IPS-20b (cell line): ENCODE results near the gene FEV.

Source experiments
- H3K27ac ChIP-seq: one replicate; pipeline ENCODE4 v1.5.1; 2013; ENCODE audit warnings: low read length
- H3K27me3 ChIP-seq: 2 replicates; pipeline ENCODE4 v1.6.1; 2013; ENCODE audit warnings: mild to moderate bottlenecking, low read length, inconsistent platforms; ENCODE audit not compliant: insufficient read depth
- H3K36me3 ChIP-seq: 2 replicates; pipeline ENCODE4 v1.6.1; 2013; ENCODE audit warnings: low read depth, mild to moderate bottlenecking, inconsistent platforms, low read length, moderate library complexity; ENCODE audit not compliant: insufficient read depth
- H3K4me1 ChIP-seq: 2 replicates; pipeline ENCODE4 v1.6.1; 2013; ENCODE audit warnings: mild to moderate bottlenecking, control low read depth, inconsistent platforms, low read length, moderate library complexity; ENCODE audit not compliant: insufficient read depth
- H3K4me3 ChIP-seq: 2 replicates; pipeline ENCODE4 v1.5.1; 2013; ENCODE audit warnings: mild to moderate bottlenecking, low read length, inconsistent platforms
- H3K9ac ChIP-seq: 2 replicates; pipeline ENCODE4 v1.6.1; 2013; ENCODE audit warnings: low read depth, mild to moderate bottlenecking, inconsistent platforms, low read length, moderate library complexity
- H3K9me3 ChIP-seq: 2 replicates; pipeline ENCODE4 v1.6.1; 2013; ENCODE audit warnings: mild to moderate bottlenecking, low read depth, low read length, inconsistent platforms; ENCODE audit not compliant: insufficient read depth

Gene FEV

DNA sequence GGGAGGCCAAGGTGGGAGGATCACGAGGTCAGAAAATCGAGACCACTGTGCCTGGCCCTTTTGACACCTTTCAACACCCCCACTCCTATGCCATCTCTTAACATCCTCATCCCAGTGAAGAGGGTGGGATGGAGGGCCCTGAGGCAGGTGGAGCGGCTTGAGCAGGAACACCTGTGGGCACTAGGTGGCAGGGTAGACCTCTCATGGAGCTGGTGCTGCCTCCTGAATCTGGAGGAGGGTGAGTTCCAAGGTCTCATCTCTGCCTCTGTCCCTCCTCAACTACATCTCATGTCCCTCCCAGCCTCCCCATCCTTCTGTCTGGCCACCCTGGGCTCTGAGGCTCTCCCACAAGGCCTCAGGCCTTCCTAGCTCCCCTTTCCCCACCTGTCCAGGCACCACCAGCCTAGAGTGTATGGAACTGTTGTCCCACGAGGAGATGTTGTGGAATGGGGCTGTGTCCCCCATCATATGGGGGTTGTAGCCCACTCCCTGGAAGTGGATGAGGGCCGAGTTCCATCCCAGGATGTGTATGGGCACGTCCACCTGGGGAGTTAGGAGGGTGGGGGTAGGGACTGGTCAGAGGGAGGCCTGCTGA lies 25.3 kb upstream of the FEV start:
- peaks cover 63% of the 10 kb centered on the region for H3K27me3 ChIP-seq
- no peak overlapping the region for H3K27ac ChIP-seq
- no peaks in the 10 kb centered on the region for H3K36me3 ChIP-seq
- H3K9me3 ChIP-seq: no peaks in the 10 kb centered on the region
- no peak overlapping the region for H3K4me3 ChIP-seq
- no peaks in the 10 kb centered on the region for H3K4me1 ChIP-seq
- H3K9ac ChIP-seq: no peak overlapping the region

- no peaks in the 10 kb centered on the region for H3K9me3 ChIP-seq
- H3K4me3 ChIP-seq: no peak overlapping the region
- H3K9ac ChIP-seq: no peak overlapping the region
- H3K27me3 ChIP-seq: peaks cover 64% of the 10 kb centered on the region
- H3K36me3 ChIP-seq: no peaks in the 10 kb centered on the region
- H3K4me1 ChIP-seq: no peaks in the 10 kb centered on the region
- H3K27ac ChIP-seq: no peak overlapping the region
Observed at GRCh38 chr2:219009294-219009693, 24.3 kb upstream of the FEV start.

DNA sequence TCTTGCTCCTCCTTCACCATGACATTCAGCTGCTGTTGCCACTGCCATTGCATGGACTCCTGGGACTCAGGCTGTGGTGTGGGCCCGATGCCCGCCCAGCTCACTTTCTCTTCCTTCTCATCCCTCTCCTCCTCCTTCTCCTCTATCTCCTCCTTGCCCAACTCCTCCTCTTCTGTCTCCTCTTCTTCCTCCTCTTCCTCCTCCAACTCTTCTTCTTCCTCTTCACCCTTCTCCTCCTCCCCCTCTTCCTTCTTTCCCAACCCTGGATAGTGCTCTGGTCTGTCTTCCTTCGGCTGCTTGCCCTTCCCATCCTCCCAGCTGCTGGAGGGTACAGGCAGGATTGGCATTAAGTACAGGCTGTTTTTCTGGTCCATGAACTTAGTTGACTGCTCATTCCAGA lies 19.0 kb upstream of the FEV start:
- peaks cover 7% of the 10 kb centered on the region; the same call in 1 of the 2 replicates for H3K4me1 ChIP-seq
- no peaks in the 10 kb centered on the region for H3K36me3 ChIP-seq
- H3K27me3 ChIP-seq: peaks cover 94% of the 10 kb centered on the region
- H3K4me3 ChIP-seq: no peak overlapping the region
- no peak overlapping the region for H3K9ac ChIP-seq
- H3K9me3 ChIP-seq: no peaks in the 10 kb centered on the region; the same call in 1 of the 2 replicates
- no peak overlapping the region for H3K27ac ChIP-seq

DNA sequence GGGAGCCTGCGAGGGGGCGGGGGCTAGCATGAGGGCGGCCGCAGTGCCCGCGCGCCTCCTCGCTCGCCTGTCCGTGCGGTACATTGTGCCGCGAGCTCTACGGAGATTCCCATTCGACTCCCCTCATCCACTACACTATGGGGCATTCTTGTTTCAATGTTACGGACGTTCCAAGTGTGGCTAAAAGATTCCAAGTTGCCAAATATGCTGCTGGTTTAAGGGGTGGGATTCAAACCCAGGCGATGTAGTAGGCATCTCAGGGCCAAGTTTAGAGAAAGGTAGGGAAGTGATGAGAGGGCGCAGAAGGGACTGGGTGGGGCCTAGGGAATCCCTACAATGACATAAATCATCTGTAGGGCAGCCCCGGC lies 18.3 kb upstream of the FEV start:
- Histone ChIP-seq H3K9me3 (no peaks in the 10 kb centered on the region; the same call in 1 of the 2 replicates), H3K27ac (no peak overlapping the region), H3K4me3 (peak overlapping the region; percentile 66; the same call in 1 of the 2 replicates), H3K4me1 (peaks cover 7% of the 10 kb centered on the region; the same call in 1 of the 2 replicates), H3K9ac (no peak overlapping the region), H3K27me3 (peaks cover 95% of the 10 kb centered on the region), H3K36me3 (no peaks in the 10 kb centered on the region)

DNA sequence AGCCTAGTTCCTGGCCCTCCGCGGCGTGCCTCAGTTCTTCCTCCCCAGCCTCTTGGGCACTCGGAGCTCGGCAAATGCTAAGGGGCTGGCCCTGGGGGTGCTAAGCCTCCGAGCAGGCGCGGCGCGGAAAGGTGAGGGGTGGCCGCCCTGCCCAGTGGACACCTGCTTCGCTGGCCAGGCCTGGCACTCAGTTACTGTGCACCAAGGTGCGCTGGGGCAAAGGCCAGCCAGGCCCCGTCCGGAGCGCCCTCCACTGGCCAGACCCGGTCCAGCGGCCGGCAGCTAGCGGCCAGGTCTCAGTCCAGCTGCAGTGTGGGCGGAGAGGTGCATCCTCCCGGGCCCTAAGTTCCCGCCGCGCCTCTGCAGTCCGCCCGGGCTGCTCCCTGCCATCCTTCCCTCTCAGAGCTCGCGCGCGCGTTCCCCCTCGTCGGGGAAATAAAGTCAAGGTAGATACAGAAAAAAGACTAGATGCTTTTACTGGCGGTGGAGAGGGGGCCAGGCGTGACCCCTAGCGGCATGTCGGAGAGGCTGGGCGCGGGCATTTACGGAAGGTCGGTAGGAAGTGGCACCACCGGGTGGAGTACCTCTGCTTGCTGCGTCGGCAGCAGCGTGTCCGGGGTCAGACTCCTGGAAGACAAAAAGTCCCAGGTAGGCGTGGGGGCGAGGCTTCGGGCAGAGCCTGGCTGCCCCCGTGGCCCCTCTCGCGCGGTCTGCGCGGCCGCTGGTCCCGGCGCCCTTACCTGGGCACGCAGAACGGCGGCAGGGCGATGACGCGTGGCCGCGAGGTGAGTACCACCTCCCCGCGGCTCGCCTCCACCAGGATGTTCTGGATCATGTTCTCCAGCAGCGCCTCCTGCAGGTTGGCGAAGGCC lies 17.6 kb upstream of the FEV start:
- Histone ChIP-seq H3K4me3 (peak overlapping the region; percentile 66), H3K27me3 (peaks cover 98% of the 10 kb centered on the region), H3K9ac (no peak overlapping the region), H3K9me3 (no peaks in the 10 kb centered on the region; the same call in 1 of the 2 replicates), H3K36me3 (no peaks in the 10 kb centered on the region), H3K4me1 (peaks cover 7% of the 10 kb centered on the region; the same call in 1 of the 2 replicates), H3K27ac (no peak overlapping the region)

DNA sequence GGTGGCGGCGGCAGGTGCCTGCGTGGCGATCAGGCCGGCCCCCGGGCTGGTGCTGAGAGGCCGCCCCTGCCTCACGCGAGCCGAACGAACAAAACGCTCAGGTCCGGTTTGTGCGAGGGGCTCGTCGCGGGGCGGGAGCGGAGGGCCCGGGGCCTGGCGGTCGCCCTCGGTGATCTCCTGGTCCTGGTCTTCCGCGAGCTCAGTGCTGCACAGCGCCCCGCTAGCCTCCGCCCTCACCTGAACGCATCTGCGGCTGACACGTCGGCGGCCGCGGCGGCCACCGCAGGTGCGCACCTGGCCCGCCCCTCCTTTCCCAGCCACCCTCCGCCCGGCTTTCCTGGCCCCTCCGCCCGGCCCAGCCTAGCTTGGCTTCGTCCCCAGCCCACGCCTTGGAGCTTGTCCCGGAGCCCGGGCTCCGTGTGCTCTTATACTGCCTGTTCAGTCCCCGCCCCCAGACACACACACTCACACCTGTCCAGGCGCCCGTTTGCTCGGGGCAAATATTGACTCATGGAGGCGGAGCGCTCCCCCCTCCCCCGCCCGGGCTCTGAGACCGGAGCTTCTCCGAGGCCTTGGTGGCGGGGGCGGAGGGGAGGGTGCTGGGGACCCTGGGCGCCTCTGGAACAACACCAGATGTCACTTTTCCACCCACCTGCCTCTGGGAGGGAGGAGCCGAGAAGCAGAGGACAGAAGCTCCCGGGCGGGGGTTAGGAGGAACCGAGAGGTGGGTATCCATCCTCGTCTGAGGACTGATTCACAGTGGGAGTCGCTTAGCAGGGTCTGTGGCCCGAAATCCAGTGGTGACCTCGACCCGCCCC lies 16.8 kb upstream of the FEV start:
- Histone ChIP-seq H3K9me3 (no peaks in the 10 kb centered on the region; the same call in 1 of the 2 replicates), H3K4me1 (peaks cover 7% of the 10 kb centered on the region; the same call in 1 of the 2 replicates), H3K4me3 (no peak overlapping the region; the same call in 1 of the 2 replicates), H3K36me3 (no peaks in the 10 kb centered on the region), H3K27me3 (peaks cover 99% of the 10 kb centered on the region), H3K27ac (no peak overlapping the region), H3K9ac (no peak overlapping the region)

GRCh38 chr2:219001100-219001576 lies 16.2 kb upstream of the FEV start:
- H3K27me3 ChIP-seq: peaks cover 100% of the 10 kb centered on the region

DNA sequence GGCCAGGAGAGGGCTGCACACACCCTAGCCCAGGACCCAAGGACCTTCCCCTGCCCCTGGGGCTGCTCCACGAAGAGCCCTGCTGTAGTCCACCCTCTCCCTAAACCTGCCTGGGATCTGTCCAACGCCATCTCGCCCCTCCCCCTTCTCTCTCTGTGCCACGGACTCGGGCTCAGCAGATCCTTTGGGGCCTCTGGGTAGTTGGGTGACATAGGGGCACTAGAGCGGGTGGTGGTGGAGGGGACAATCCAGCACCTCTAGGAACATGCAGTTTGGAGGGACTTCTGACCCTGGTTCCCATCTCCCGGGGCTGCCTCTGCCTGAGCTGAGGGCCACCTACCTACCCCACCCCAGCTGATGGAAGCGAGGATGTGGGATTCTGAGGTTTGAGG lies 15.6 kb upstream of the FEV start:
- no peaks in the 10 kb centered on the region for H3K36me3 ChIP-seq
- H3K27me3 ChIP-seq: peaks cover 100% of the 10 kb centered on the region
- peaks cover under 1% of the 10 kb centered on the region; the same call in 1 of the 2 replicates for H3K9me3 ChIP-seq
- no peak overlapping the region for H3K4me3 ChIP-seq
- no peak overlapping the region for H3K27ac ChIP-seq
- H3K9ac ChIP-seq: no peak overlapping the region
- H3K4me1 ChIP-seq: peaks cover 7% of the 10 kb centered on the region; the same call in 1 of the 2 replicates

More at GRCh38 chr2:219001100-219001576, 16.2 kb upstream of the FEV start:
- no peak overlapping the region for H3K27ac ChIP-seq
- peaks cover 7% of the 10 kb centered on the region; the same call in 1 of the 2 replicates for H3K4me1 ChIP-seq
- no peak overlapping the region for H3K9ac ChIP-seq
- no peaks in the 10 kb centered on the region; the same call in 1 of the 2 replicates for H3K9me3 ChIP-seq
- H3K4me3 ChIP-seq: no peak overlapping the region
- no peaks in the 10 kb centered on the region for H3K36me3 ChIP-seq

DNA sequence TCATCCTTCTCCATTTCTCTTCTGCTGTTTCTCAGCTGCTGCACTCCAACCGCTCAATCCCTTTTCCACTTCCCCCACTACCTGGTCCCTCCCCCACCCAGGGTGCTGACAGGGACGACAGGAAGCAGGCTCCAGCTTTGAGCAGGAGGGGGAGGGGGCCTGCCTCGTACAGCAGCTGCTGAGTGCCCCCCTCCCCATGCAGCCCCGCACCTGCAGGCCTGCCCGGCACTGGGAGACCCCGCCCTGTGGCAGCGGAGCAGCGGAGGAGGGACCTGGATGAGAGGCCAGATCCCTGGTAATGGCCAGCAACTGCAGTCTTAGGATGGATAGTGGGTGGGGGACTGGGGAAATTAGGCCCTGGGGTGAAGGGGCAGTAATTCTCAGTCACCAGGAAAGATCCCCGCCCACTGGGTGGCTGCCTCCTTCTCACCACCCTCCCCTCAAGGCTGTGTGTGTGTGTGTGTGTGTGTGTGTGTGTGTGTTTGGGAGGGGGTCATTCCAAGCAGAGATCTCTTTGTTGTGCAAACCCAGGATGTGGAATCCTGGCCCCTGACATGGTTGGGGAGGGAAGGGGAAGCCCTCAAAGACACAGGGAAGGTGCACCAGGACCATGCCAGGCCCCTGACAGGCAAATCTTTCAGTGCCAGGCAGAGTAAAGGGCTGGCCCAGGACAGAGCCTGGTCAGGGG lies 15.0 kb upstream of the FEV start:
- H3K27ac ChIP-seq: no peak overlapping the region
- peaks cover 5% of the 10 kb centered on the region; the same call in 1 of the 2 replicates for H3K9me3 ChIP-seq
- no peaks in the 10 kb centered on the region for H3K36me3 ChIP-seq
- H3K9ac ChIP-seq: no peak overlapping the region
- H3K27me3 ChIP-seq: peaks cover 100% of the 10 kb centered on the region
- H3K4me3 ChIP-seq: no peak overlapping the region; the same call in 1 of the 2 replicates
- peaks cover 7% of the 10 kb centered on the region; the same call in 1 of the 2 replicates for H3K4me1 ChIP-seq

GRCh38 chr2:218999021-218999880 lies 14.3 kb upstream of the FEV start:
- peaks cover 5% of the 10 kb centered on the region; the same call in 1 of the 2 replicates for H3K9me3 ChIP-seq
- H3K27me3 ChIP-seq: peaks cover 100% of the 10 kb centered on the region
- peaks cover 7% of the 10 kb centered on the region; the same call in 1 of the 2 replicates for H3K4me1 ChIP-seq
- no peaks in the 10 kb centered on the region for H3K36me3 ChIP-seq
- no peak overlapping the region for H3K27ac ChIP-seq
- H3K4me3 ChIP-seq: no peak overlapping the region; the same call in 1 of the 2 replicates
- no peak overlapping the region for H3K9ac ChIP-seq
